SK-N-SH (cell line): ENCODE data around the gene ADAM21. TPM values are rescaled to one million over a fixed set of nuclear protein-coding genes. Genes with fewer than 3 reads are reported as not detected.

ENCODE experiments used
- CTCF ChIA-PET: fragments of 300-600, 350-600 bp; formaldehyde crosslinking; extraction: SDS; loops from one replicate; lab custom pipeline; 2021; lab: Yijun Ruan, JAX
- POLR2A ChIA-PET: fragments of 350-600 bp; sonication (Branson Sonifier 250); formaldehyde crosslinking; extraction: SDS; loops from one replicate; lab custom pipeline; 2020; ENCODE audit warnings: antibody characterized with exemption, inconsistent platforms; lab: Yijun Ruan, JAX
- DNase-seq: peaks from one replicate; pipeline ENCODE4 v3.0.0; 2012
- H2AFZ ChIP-seq: fragments of 200-600 bp; sonication (generic); 2 replicates; pipeline ENCODE4 v1.8.1; 2016; ENCODE audit warnings: antibody characterized with exemption, mild to moderate bottlenecking, low read depth
- H3F3A ChIP-seq: fragments of 200-600 bp; sonication (generic); replicated peaks from 2 replicates; pipeline ENCODE3; 2016; ENCODE audit warnings: antibody characterized with exemption, mild to moderate bottlenecking; ENCODE audit not compliant: insufficient read depth
- H3K27ac ChIP-seq, 2 experiments: fragments of 200-500 bp in 1 of 2; fragments of 200-600 bp in 1 of 2; sonication (Bioruptor generic) in 1 of 2; sonication (generic), shearing (Covaris generic) in 1 of 2; 2 replicates each; pipeline versions ENCODE4 v1.5.1 to v1.6.1; 2014 to 2016; ENCODE audit warnings: low read depth in 2 of 2, inconsistent platforms in 1 of 2, low read length in 1 of 2, mild to moderate bottlenecking in 1 of 2, mixed read lengths in 1 of 2
- H3K27me3 ChIP-seq: fragments of 200-600 bp; sonication (generic), shearing (Covaris generic); 2 replicates; pipeline ENCODE4 v1.6.1; 2016; ENCODE audit warnings: mixed run types; ENCODE audit not compliant: insufficient read depth
- H3K36me3 ChIP-seq, 2 experiments: fragments of 200-500 bp in 1 of 2; fragments of 200-600 bp in 1 of 2; sonication (Bioruptor generic) in 1 of 2; sonication (generic) in 1 of 2; replicated peaks in 1 of 2; 2 replicates each; pipeline versions ENCODE3 to v1.5.1; 2014 to 2016; ENCODE audit warnings: low read length in 1 of 2, mild to moderate bottlenecking in 1 of 2; ENCODE audit not compliant: insufficient read depth in 2 of 2, control insufficient read depth in 1 of 2
- H3K4me1 ChIP-seq, 2 experiments: fragments of 200-500 bp in 1 of 2; fragments of 200-600 bp in 1 of 2; sonication (Bioruptor generic) in 1 of 2; sonication (generic), shearing (Covaris generic) in 1 of 2; 2 replicates each; pipeline versions ENCODE4 v1.5.1 to v1.6.1; 2014 to 2016; ENCODE audit warnings: low read depth in 1 of 2, low read length in 1 of 2, mixed run types in 1 of 2; ENCODE audit not compliant: insufficient read depth in 2 of 2, control insufficient read depth in 1 of 2
- H3K4me2 ChIP-seq: fragments of 200-600 bp; sonication (generic), shearing (Covaris generic); 2 replicates; pipeline ENCODE4 v1.6.1; 2017; ENCODE audit warnings: mixed run types
- H3K4me3 ChIP-seq, 2 experiments: fragments of 200-500 bp in 1 of 2; fragments of 200-600 bp in 1 of 2; sonication (Bioruptor generic) in 1 of 2; sonication (generic), shearing (Covaris generic) in 1 of 2; 2 replicates each; pipeline versions ENCODE4 v1.5.1 to v1.8.1; 2014 to 2016; ENCODE audit warnings: low read depth in 2 of 2, inconsistent platforms in 1 of 2, low read length in 1 of 2, mild to moderate bottlenecking in 1 of 2, mixed read lengths in 1 of 2, moderate library complexity in 1 of 2
- H3K79me2 ChIP-seq: fragments of 200-600 bp; sonication (generic); 2 replicates; pipeline ENCODE4 v1.8.1; 2017; ENCODE audit warnings: mild to moderate bottlenecking; ENCODE audit not compliant: insufficient read depth
- H3K9ac ChIP-seq: fragments of 200-600 bp; sonication (generic); 2 replicates; pipeline ENCODE4 v1.6.1; 2017; ENCODE audit warnings: mixed run types
- H3K9me2 ChIP-seq: fragments of 200-600 bp; sonication (generic); 2 replicates; pipeline ENCODE4 v1.6.1; 2017; ENCODE audit warnings: mixed run types
- H3K9me3 ChIP-seq: fragments of 200-600 bp; sonication (generic); 2 replicates; pipeline ENCODE4 v1.6.1; 2017; ENCODE audit warnings: mixed run types, mild to moderate bottlenecking, moderate library complexity
- H4K20me1 ChIP-seq: fragments of 200-600 bp; sonication (generic); 2 replicates; pipeline ENCODE4 v1.6.1; 2017; ENCODE audit warnings: mild to moderate bottlenecking, mixed run types; ENCODE audit not compliant: insufficient read depth
- CHD2 ChIP-seq: fragments of 150-350 bp; IDR thresholded peaks from 2 replicates; pipeline ENCODE4 v1.6.1; 2018; ENCODE audit warnings: low read length; ENCODE audit not compliant: partially characterized antibody
- CTCF ChIP-seq: fragments of 200-600 bp; sonication (generic); IDR thresholded peaks from 2 replicates; pipeline ENCODE4 v1.6.1; 2017; ENCODE audit warnings: antibody characterized with exemption, mild to moderate bottlenecking, moderate library complexity
- EP300 ChIP-seq, 2 experiments: IDR thresholded peaks; 2 replicates each; pipeline versions ENCODE4 v1.4.0 to v1.6.1; 2012; ENCODE audit warnings: borderline replicate concordance in 1 of 2, low read depth in 1 of 2, low read length in 1 of 2
- EZH2phosphoT487 ChIP-seq: fragments of 200-600 bp; sonication (generic); IDR thresholded peaks from 2 replicates; pipeline ENCODE4 v1.6.1; 2017; ENCODE audit warnings: low read depth, mixed run types, mild to moderate bottlenecking, antibody characterized with exemption, moderate library complexity, borderline replicate concordance
- GABPA ChIP-seq: IDR thresholded peaks from 2 replicates; pipeline ENCODE4 v1.4.0; 2012; ENCODE audit warnings: low read depth, mild to moderate bottlenecking
- MAX ChIP-seq: IDR thresholded peaks from 2 replicates; pipeline ENCODE4 v1.4.0; 2012; ENCODE audit warnings: low read depth
- MXI1 ChIP-seq: IDR thresholded peaks from 2 replicates; pipeline ENCODE4 v1.6.1; 2012; ENCODE audit warnings: mild to moderate bottlenecking, low read depth, low read length, improper control_type of control experiment
- POLR2AphosphoS5 ChIP-seq: IDR thresholded peaks from 2 replicates; pipeline ENCODE4 v1.6.1; 2012; ENCODE audit warnings: low read depth, low read length
- REST ChIP-seq: IDR thresholded peaks from 2 replicates; pipeline ENCODE4 v1.6.1; 2012; ENCODE audit warnings: mild to moderate bottlenecking, low read depth, low read length, moderate library complexity
- YY1 ChIP-seq: IDR thresholded peaks from 2 replicates; pipeline ENCODE4 v1.4.0; 2012; ENCODE audit warnings: low read depth, mild to moderate bottlenecking
- ZBTB33 ChIP-seq: IDR thresholded peaks from 2 replicates; pipeline ENCODE4 v1.4.0; 2012; ENCODE audit warnings: low read depth, borderline replicate concordance
- WGBS: methylation state at CpG from one replicate; pipeline ENCODE4 v1.1.6; 2017; ENCODE audit warnings: low lambda C conversion rate; 5-methylcytosine and 5-hydroxymethylcytosine counted together
- polyA plus RNA-seq, 3 experiments: library from polyadenylated mRNA; depleted of rRNA; stranded (reverse); fragments of >200 nt; gene quantifications; 2 replicates each; pipeline ENCODE4 v1.2.3, GENCODE V29; 2012

The ADAM21 gene
- polyA plus RNA-seq, 1 of the 3 experiments (the other 2 are of a cell fraction): 1.6 TPM

GRCh38 chr14:70415788-70416187 lies 36.2 kb upstream of the ADAM21 start:
- ChIA-PET POLR2A (no interaction called here), CTCF (interaction anchor here (0.9 kb wide), 1 partner anchor 13 kb away, joined by 4 read pairs; no protein-coding TSS in a partner anchor)
- Histone ChIP-seq H3K4me2 (peak overlapping the region; percentile 72), H2AFZ (0 out of 2 replicates have a peak overlapping the region, but pooled peaks have one; percentile 27), H3K27ac (no peak overlapping the region; a peak in 1 of 4 replicates), H3K27me3 (no peaks in the 10 kb centered on the region), H4K20me1 (no peaks in the 10 kb centered on the region), H3K36me3 (peaks cover 0 to 19% of the 10 kb centered on the region in 2 experiments), H3K9ac (peak overlapping the region; percentile 74; the same call in 1 of the 2 replicates), H3K4me1 (peaks cover 2 to 4% of the 10 kb centered on the region in 2 experiments; a peak in 2 of 4 replicates), H3F3A (no peaks in the 10 kb centered on the region), H3K4me3 (peak overlapping the region; percentile 56 to 96), H3K79me2 (peaks cover 50% of the 10 kb centered on the region), H3K9me3 (no peaks in the 10 kb centered on the region), H3K9me2 (no peaks in the 10 kb centered on the region)
- WGBS: 8% methylated on average over 2 of the region's 2 CpGs
- DNase-seq: no peak
- no peak for TF ChIP-seq REST
- TF ChIP-seq EZH2phosphoT487: no peak
- TF ChIP-seq MAX: no peak
- TF ChIP-seq CHD2: no peak
- TF ChIP-seq YY1: no peak

GRCh38 chr14:70416338-70416724 lies 35.6 kb upstream of the ADAM21 start:
- CTCF ChIA-PET: interaction anchor here (1.2 kb wide), 1 partner anchor 540 kb away, joined by 3 read pairs; no protein-coding TSS in a partner anchor
- peaks cover 46% of the 10 kb centered on the region for H3K79me2 ChIP-seq

More at GRCh38 chr14:70416338-70416724, 35.6 kb upstream of the ADAM21 start:
- Histone ChIP-seq H3K27ac (peak overlapping the region; percentile 42 to 77; a peak in 3 of 4 replicates), H3K27me3 (no peaks in the 10 kb centered on the region), H3K9ac (peak overlapping the region; percentile 74), H3K9me3 (no peaks in the 10 kb centered on the region), H3F3A (no peaks in the 10 kb centered on the region), H3K4me3 (peak overlapping the region; percentile 91 to 96), H3K9me2 (no peaks in the 10 kb centered on the region), H2AFZ (peak overlapping the region; percentile 98), H3K36me3 (peaks cover 0 to 17% of the 10 kb centered on the region in 2 experiments), H3K4me2 (peak overlapping the region; percentile 72), H4K20me1 (no peaks in the 10 kb centered on the region), H3K4me1 (peaks cover 2 to 4% of the 10 kb centered on the region in 2 experiments; a peak in 2 of 4 replicates)
- POLR2A ChIA-PET: interaction anchor here (0.6 kb wide), 1 partner anchor 127 kb away, joined by 3 read pairs; no protein-coding TSS in a partner anchor
- peak; percentile 38 for DNase-seq
- no peak for TF ChIP-seq MXI1
- no peak for TF ChIP-seq GABPA
- TF ChIP-seq EZH2phosphoT487: no peak
- TF ChIP-seq CTCF: no peak
- no peak for TF ChIP-seq POLR2AphosphoS5
- TF ChIP-seq ZBTB33: no peak
- TF ChIP-seq EP300 (IDR thresholded peaks at IDR 0.05; ENCODE audit: borderline replicate concordance in 1 of 2, low read depth in 1 of 2, low read length in 1 of 2): no peak
- WGBS: 3% methylated on average over 9 of the region's 9 CpGs
